ENCODE results near the gene ACSS2. TPM values are rescaled to one million over a fixed set of nuclear protein-coding genes. Genes with fewer than 3 reads are reported as not detected.

The ACSS2 gene
- total RNA-seq, 3 donors from 2014 or later, result 191 to 479 (median 302) TPM

DNA sequence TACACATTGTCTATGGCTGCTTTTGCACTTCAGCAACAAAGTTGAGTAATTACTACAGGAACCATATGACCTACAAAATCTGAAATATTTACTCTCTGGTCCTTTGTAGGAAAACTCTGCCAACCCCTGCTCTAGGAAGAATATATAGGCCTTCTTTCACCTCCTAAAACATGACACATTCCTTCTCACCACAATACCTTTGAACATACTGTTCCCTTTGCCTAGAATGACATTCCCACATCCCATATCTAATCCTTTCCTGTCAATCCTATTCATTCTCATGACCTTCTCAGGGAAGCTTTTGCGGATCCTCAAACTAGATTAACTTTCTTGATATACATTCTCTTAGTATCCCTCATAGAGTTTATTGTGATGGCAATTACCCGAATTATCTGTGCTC lies 33.0 kb upstream of the ACSS2 start:
- Histone ChIP-seq H3K4me1 (ENCODE audit: low read depth) (no peaks in the 10 kb centered on the region), H3K36me3 (ENCODE audit: low read depth) (no peaks in the 10 kb centered on the region), H3K9me3 (no peaks in the 10 kb centered on the region), H3K4me3 (no peak overlapping the region)
- DNase-seq, result no peak
- ATAC-seq, result no peak
- TF ChIP-seq, protein P1, sequence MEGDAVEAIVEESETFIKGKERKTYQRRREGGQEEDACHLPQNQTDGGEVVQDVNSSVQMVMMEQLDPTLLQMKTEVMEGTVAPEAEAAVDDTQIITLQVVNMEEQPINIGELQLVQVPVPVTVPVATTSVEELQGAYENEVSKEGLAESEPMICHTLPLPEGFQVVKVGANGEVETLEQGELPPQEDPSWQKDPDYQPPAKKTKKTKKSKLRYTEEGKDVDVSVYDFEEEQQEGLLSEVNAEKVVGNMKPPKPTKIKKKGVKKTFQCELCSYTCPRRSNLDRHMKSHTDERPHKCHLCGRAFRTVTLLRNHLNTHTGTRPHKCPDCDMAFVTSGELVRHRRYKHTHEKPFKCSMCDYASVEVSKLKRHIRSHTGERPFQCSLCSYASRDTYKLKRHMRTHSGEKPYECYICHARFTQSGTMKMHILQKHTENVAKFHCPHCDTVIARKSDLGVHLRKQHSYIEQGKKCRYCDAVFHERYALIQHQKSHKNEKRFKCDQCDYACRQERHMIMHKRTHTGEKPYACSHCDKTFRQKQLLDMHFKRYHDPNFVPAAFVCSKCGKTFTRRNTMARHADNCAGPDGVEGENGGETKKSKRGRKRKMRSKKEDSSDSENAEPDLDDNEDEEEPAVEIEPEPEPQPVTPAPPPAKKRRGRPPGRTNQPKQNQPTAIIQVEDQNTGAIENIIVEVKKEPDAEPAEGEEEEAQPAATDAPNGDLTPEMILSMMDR (IDR thresholded peaks at IDR 0.05), result no peak
- intact Hi-C loops (cut with DNase I, micrococcal nuclease), result no loop called here

- no peak for ATAC-seq
- Histone ChIP-seq H3K4me1 (ENCODE audit: low read depth) (no peaks in the 10 kb centered on the region), H3K4me3 (no peak overlapping the region), H3K9me3 (no peaks in the 10 kb centered on the region), H3K36me3 (ENCODE audit: low read depth) (no peaks in the 10 kb centered on the region)
- intact Hi-C loops (cut with DNase I, micrococcal nuclease), result no loop called here
- TF ChIP-seq, protein P1 (IDR thresholded peaks at IDR 0.05), result no peak
- no peak for DNase-seq
Measured at GRCh38 chr20:34848597-34848996, 27.8 kb upstream of the ACSS2 start.

DNA sequence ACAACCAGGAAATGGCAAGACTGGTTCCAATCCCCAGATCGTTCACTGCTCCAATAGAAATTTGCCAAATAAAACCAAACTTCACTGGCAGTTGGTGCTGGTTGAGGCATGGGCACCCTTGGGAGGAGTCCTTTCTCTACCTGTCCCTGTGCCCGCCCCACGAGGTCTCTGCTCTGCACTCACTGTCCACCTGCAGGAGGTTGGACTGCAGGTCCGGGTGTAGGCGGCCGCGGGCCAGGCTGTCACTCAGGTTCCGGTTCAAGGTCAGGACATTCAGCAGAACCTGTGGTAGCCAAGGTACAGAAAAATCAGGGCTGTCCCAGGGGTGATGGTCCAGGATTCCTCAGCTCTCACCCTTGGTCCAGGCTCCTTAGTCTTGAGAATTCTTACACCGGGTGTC lies 26.6 kb upstream of the ACSS2 start:
- Histone ChIP-seq H3K36me3 (ENCODE audit: low read depth) (no peaks in the 10 kb centered on the region), H3K9me3 (no peaks in the 10 kb centered on the region), H3K4me3 (no peak overlapping the region), H3K4me1 (ENCODE audit: low read depth) (no peaks in the 10 kb centered on the region)
- intact Hi-C loops (cut with DNase I, micrococcal nuclease), result no loop called here
- TF ChIP-seq, protein P1 (IDR thresholded peaks at IDR 0.05), result no peak
- no peak for DNase-seq
- ATAC-seq, result no peak

DNA sequence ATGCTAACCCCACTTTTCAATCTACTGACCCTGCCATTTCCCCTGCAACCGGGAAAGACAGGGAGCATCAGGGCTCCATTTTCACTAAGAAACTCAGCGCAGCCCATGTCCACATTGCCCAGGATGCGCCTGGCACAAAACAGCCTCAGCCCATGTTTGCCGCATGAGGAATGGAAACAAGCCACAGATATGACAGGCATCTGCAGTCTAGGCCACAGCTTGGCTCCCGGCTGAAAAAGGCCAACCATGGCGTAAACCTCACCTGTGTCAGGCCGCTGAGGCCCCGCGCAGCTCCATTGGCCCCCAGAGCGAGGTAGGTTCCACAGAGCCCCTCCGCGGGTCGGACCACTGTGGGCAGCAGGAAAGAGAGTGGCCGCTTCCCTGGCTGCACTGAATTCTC lies 25.4 kb upstream of the ACSS2 start:
- Histone ChIP-seq H3K4me3 (no peak overlapping the region), H3K36me3 (ENCODE audit: low read depth) (no peaks in the 10 kb centered on the region), H3K4me1 (ENCODE audit: low read depth) (no peaks in the 10 kb centered on the region), H3K9me3 (no peaks in the 10 kb centered on the region)
- DNase-seq (no peak), ATAC-seq (no peak)
- TF ChIP-seq, protein P1 (IDR thresholded peaks at IDR 0.05), result no peak
- intact Hi-C loops (cut with DNase I, micrococcal nuclease), result no loop called here

DNA sequence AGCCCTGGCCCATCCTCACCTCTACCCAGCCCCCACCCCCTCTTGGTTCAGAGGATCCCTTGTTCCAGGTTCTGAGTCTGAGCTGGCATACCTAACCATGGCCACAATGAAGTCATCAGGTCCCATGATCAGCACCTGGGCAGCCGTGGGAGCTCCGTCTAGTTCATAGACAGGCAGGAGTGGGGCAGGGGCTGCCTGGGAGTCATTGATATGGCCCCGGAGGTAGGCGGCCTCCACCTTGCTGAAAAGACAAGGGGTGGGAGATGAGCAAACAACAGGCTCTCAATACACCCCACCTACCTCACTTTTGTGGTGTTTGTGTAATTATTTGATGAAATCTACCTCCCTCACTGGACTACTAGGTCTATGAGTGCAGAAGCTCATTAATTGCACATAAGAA lies 24.1 kb upstream of the ACSS2 start:
- DNase-seq, result no peak
- TF ChIP-seq, protein P1 (IDR thresholded peaks at IDR 0.05), result no peak
- intact Hi-C loops (cut with DNase I, micrococcal nuclease), result no loop called here
- Histone ChIP-seq H3K4me3 (no peak overlapping the region), H3K4me1 (ENCODE audit: low read depth) (no peaks in the 10 kb centered on the region), H3K9me3 (no peaks in the 10 kb centered on the region), H3K36me3 (ENCODE audit: low read depth) (no peaks in the 10 kb centered on the region)
- ATAC-seq, result no peak

GRCh38 chr20:34859367-34859766 lies 17.0 kb upstream of the ACSS2 start:
- DNase-seq, result no peak
- intact Hi-C loops (cut with DNase I, micrococcal nuclease), result no loop called here
- no peak overlapping the region for H3K4me3 ChIP-seq
- no peaks in the 10 kb centered on the region for H3K4me1 ChIP-seq (ENCODE audit: low read depth)
- TF ChIP-seq, protein P1 (IDR thresholded peaks at IDR 0.05), result no peak
- no peaks in the 10 kb centered on the region for H3K36me3 ChIP-seq (ENCODE audit: low read depth)
- ATAC-seq, result no peak
- no peaks in the 10 kb centered on the region for H3K9me3 ChIP-seq

Data from mucosa of descending colon (tissue), 3 donors.